HG03354 (cell line): ENCODE data around the gene ZNF554.
A peak's percentile ranks its signal among the peaks of the same experiment; 100 is the strongest.

ENCODE experiments used
- ATAC-seq: cut with Tn5 transposase; IDR thresholded peaks from one replicate; pipeline ENCODE4 v1.9.1; 2021; ENCODE audit warnings: mild to moderate bottlenecking; ENCODE audit not compliant: unreplicated experiment, poor library complexity, severe bottlenecking

The ZNF554 gene

DNA sequence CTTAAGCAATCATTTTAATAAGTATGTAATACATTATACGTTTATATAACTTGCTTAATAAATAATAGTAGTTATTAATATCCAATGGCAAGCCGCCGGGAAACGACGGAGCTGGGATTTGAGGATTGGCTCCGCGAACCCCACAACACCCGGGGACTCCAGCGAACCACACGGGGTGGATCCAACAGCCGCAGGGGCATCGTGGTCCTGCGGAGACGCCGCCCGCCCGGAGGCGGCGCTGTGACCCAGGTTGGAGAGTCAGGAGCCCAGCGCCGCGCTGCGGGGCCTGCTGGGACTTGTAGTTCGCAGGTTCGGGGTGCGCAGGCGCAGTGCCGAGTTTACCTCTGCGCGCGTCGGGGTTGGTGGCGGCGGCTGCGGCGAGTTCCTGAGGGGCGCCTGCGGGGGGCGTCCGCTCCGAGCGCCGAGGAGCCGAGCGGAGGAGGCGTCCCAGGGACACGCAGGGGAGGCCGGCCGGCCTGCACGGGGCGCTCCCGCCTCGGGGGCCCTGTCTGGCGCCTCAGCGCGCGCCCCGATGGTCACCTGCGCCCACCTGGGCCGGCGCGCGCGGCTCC, at the start of gene ZNF554:
Gene ZNF554 (plus strand): TSS at position 329 of the 572 bp plus-strand sequence. CDS start 204 bp downstream, at position 533.
- ATAC-seq = peak; percentile 93

DNA sequence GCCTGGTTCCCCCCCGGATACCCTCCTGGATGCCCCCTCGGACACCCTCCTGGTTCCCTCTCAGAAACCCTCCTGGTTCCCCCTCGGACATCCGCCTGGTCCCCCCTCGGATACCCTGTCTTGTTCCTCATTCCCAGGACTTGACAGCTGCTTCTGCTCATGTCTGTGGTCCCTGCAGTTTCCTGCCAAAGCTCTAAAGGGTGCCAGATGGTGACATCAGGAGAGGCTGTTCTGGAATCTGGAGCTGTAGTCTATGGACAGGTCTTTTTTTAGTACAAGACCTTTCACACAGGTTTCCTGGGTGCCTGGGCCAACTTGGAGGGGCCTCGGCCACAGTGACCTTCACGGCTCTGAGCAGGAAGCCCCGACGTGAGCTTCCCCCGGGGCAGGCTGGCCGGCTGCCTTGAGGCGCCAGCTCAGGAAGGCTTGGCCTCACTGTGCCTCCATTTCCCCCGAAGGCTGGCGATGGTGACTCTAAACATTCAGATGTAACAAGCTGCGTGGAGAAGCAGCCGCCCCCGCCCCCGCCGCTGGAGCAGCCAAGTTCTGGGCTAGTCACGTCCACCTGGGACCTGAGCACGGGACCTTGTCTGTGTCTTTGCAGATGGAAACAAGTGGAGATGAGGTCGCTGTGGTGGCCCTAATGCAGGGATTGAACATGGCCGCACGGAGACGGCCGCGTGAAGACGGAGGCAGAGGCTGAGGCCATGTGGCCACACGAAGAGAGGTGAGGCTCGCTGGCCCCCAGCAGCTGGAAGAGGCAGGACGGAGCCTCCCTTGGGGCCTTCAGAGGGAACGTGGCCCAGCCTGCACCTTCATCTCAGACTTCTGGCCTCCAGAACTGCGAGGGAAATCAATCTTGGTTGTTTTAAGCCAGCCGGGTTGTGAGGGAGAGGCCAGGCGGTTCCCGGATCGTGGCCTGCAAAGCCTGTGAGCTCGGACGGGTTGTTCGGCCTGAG, 49.3 kb upstream of the ZNF554 start:
- no peak for ATAC-seq

DNA sequence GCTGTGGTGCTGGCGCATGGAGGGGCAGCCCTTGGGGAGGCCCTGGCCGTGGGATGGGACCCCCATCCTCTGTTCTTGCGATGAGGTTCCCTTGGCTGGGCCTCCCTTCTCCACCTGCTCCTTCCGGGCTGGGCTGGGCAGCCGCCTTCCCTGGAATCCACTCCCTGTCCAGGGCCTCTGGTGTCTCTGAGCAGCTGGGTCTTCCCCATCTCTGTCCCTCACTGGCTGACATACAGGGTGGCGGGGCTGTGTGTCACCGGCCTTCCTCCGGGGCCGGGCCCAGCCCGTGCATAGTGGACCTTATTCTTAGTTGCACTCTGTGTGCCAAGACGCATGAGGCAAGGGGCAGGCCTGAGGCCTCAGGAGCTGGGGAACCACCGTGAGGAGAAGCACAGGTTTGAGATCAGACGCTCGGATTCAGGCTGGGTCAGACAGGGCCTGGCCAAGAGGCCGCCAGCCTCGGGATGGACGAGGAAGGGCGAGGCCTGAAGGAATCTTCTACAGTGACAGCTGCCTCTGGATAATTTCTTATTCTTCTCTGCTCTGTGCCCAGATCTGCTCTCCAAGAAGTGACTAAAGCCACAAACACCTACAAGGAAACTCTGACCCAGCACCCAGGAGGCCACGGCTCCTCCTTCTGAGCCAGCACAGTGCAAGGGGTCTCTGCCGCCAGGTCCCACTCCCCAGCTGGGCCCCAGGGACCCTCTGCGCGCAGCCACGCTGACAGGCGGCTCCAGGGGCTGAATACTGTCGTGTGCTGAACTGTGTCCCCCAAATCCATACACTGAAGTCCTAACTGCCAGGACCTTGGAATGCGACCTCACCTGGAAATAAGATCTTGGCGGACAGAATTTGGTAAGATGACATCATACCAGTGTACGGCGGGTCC, 47.6 kb upstream of the ZNF554 start:
- no peak for ATAC-seq

DNA sequence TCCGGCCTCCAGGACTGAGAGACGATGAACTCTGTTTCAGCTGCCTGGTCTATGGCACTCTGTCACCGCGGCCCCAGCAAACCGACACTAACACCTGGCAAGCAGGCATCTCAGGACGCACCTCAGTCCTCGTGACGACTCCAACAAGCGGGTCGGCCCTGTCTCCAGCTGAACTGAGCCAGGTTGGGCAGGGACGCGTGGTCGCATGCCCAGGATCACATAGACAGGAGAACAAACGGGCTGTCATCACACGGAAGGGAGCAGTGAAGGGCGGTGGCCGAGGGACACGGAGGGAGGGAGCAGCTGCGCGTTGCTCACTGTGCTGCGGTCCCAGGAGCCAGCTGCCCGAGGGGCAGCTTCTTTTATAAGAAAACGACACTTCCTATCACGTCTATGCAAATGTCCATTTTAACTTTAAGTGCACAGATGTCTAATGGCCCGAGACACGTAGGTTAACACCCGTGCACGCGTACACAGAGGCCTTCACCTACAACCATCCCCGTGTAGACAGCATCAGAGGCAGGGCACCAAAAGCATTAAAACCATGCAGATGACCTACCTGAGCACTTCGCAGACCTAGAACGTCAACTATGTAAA, 45.5 kb upstream of the ZNF554 start:
- ATAC-seq = no peak

DNA sequence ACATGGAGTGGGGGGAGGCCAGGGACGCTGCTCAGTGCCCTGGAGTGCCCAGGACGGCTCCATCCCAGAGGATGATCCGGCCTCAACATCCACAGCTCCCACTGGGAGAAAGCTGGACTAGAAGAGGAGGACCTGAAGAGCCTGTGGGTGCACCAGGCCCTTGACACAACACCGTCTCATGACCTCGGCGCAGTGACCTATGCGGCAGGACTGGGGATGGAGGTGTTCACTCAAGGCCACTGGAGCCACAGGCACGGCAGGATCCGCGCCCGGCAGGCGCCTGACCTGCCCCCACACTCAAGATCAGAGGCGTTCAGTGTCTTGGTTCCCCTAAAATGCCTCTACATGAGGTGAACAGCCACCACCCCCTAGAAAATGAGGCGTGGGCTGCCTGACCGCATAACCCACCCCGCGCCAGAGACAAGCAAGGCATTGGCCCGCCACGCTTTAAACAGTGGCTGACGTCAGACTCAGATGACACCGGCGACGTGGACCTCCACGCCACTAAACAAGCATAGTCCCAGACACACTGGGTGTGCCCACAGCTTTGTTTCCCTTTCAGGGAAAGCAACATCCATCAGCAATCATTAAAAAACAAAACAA, 44.6 kb upstream of the ZNF554 start:
- ATAC-seq = no peak

DNA sequence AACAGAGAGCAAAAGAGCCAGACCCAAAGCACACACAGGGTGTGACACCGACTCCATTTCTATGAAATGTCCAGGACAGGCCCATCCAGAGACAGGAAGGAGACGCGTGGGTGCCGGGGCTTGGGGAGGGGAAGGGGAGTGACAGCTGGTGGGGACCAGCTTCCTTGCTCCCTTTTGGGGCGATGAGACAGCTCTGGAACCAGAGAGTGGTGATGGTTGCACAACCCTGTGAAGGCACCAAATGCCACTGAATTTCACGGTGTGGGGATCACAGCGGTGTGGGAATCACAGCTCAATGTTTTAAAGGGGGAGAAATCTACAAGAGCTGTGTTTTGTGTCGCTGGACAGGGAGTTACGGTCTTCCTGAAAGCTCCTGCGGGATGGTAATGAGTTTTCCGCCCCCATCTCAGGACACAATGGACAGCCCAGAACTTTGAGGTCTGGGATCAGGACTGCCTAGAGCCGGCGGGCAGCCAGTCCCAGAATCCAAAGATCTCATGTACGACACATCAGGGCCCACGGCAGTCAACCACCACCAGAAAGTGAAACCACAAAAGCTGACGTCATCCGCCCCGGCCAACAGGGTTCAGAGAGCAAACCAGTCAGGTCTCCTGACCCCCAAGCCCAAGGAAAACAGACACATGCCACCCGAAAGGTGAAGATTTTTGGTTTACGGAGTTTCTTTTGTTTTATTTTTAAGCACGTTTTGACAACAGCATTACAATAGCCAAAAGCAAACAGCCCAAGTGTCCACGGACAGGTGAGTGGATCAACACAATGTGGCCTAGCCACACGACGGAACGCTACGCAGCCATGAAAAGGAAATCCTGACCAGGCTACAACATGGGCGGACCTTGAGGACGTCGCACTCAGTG, 43.9 kb upstream of the ZNF554 start:
- no peak for ATAC-seq

DNA sequence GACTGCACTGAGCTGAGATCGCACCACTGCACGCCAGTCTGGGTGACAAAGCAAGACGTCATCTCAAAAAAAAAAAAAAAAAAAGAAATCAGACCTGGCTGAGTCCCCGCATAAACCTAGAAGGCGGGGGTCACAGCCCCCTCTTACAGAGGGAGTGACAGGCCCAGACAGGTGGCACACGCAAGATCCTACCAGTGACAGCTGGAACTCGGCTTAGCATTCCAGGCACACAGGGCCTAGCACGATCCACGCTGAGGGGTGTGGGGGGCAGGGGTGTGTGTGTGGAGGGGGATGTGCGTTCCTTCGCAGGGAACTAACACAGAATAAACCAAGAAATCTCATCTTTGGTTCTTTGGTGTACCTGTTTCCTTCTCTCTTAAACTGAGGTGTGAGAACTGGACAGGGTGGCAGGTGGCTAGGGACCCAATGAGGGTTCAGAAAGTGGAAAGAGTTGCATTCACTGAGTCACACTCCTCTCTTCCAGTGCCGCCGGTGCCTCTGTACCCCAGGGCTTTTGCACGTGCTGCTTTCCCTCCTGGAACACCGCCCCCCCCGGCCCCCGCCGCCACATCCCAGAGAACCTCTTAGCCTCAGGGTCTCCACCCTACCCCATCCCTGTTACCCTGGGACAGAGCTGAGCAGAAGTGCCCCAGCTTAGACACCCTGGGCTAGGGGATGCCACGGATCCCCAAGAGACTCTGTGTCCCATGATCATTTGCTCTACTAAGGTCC, 41.5 kb upstream of the ZNF554 start:
- ATAC-seq = no peak

DNA sequence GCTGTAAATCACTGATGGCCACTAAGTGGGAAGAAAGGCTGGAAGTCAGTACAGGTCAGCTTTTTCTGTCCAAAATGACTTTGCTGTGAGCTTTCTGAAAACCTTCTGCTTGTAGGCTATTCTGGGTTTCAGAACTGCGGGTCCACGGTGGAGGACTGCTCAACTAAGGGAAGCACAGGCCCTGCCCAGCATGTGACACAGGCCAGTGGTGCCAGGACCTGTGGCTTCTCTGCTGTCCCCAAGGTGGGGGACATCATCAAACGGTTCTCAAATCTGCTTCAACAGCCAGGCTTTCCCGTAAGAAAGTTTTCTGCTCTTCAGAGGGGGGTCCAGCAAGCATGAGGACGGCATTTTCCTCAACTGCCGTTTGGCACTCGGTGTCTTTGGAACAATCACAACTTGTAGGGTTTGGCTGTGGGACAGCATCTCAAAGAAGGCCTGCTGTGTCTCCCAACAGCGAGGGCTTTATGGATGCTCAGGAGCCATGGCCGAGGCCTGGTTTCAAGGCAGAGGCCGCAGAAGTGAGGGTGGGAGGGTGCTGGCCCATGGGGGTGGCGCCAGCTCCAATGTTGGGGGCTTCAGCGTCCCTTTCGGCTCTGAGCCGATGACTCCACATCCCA, 40.4 kb upstream of the ZNF554 start:
- no peak for ATAC-seq

DNA sequence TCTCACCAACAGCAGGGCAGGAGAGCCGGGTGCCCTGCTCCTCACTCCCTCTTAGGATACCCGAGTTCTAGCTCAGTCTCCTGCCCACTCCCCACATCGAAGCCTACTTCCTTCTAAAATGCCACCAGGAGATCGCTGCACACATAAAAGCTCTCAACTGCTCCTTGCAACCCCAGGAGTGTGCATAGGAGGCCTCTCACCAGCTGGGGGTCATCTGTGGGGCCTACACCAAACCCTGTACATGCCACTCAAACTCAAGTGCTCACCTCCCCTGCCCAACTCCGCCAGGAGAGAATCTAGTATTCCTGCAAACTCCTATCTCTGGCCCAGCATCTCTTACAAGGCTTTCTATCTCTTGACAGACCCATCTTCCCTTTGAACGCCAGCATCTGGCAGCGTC, 39.4 kb upstream of the ZNF554 start:
- no peak for ATAC-seq

DNA sequence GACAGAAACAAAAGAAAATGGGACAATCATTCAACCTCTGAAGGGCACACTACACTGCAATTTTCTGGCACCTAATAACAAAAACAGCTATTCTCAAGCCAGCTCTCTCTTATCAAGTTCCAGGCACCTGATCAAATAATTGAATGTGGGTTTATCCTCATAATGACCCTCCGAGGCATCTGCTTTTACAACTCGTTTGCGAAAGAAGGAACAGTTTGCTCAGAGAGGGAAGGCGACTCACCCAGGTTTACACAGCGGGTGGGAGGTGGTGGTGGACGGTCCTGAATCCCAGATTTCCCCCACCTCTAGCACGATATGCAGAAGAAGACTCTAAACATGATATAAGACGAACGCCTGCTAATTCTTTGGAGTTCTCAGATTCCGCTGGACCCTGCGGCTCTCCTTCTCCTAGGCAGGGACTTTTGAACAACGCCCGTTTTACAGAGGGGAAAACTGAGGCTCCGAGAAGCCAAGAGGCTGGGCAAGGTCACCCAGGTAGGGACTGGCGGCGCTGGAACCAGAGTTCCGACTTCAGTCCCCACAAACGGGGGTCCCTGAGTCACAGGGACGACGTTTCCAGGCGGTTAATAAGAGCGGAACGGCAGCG, 37.2 kb upstream of the ZNF554 start:
- no peak for ATAC-seq

DNA sequence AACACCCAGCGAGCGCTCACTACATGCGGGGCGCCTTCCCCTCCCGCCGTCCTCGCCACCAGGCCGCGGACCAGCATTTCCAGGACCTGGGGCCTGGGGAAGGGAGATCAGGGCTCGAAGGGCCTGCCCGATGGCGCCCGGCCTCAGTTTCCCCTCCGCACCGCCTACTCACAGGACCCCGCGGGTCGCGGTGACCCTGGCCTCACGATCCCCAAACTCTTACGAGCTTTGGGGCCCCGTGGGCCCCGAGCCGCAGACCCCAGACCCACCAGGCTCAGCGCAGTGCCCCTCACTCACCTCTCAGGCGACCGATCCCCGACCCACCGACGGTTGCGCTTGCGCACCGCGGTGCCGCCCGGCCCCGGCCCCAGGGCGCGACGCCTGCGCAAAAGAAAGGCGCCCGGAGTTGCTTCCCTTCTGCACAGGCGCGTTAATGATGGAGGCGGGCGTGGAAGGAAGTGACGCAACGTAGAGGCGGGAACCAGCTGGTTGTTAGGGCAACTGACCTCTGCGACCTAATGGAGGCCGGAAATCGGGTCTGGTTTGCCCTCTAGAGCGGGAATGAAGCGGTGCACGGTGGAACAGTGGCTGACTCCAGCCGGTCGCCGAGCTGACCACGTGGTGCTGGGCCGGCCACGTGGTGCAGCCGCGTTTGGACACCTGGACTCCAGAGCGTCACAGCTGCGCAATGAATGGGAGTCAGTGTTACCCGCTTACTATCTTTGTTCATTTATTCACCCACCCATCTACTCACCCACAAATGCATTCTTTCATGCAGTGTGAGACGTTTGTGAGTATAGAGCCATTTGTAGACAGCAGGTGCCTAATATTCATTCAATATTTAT, 36.5 kb upstream of the ZNF554 start, which contains the start of gene SGTA:
Gene SGTA (minus strand): TSS at position 338 of the 845 bp plus-strand sequence. CDS start 14,205 bp downstream, outside the sequence.
- ATAC-seq = peak; percentile 81

DNA sequence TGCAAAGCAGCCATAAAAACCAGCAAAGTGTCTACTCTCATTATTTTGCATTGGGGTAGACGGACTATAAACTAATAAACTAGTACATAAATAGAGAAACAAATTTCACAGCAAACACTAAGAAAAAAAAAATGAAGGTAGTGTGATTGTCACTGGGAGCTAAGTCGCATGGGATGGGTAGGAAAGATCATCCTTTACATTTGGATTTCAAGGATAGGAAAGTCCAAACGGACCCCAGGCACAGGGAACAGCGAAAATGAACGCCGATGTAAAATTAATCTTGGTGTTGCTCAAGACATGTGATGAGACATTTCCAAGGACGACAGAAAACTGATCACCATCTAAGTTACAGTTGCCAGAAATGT, 35.9 kb upstream of the ZNF554 start:
- ATAC-seq = no peak

DNA sequence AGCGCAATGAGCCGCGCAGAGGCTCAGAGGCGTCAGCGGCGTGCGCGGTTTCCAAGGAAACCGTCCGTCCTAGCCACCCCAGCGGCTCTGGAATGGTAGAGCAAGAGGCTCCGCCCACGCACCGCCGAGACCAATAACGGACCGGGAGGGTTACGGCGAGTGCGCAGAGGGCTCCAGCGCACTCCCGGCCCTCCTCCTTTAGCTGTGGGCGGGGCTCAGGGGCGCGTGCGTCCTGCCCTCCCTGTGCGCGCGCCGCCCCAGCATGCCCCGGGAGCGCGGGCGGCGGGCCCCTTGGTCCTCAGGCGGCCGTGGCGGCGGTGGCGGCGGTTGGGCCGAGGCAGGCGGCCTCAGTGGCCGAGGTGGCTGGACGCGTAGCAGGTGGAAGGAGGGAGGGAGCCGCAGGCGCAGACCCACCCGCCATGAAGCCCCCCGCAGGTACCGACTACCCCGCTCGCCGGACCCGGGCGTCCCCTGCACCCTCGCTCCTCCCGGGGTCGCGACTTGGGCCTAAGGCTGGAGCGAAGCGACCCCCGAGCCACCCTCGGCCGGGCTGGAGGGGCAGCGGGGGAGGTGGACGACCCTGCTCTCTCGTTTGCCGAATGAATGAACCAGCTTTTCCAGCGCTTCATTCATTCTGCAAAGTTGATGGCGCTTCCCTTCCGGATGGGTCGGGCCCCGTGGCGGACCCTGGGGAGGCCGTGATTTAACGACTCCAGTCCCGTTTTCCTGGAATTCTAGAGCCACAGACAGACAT, 34.2 kb upstream of the ZNF554 start, which contains the start of gene THOP1:
Gene THOP1 (plus strand): TSS at position 260 of the 754 bp plus-strand sequence. CDS start 160 bp downstream, at position 420.
- peak; percentile 63 for ATAC-seq

DNA sequence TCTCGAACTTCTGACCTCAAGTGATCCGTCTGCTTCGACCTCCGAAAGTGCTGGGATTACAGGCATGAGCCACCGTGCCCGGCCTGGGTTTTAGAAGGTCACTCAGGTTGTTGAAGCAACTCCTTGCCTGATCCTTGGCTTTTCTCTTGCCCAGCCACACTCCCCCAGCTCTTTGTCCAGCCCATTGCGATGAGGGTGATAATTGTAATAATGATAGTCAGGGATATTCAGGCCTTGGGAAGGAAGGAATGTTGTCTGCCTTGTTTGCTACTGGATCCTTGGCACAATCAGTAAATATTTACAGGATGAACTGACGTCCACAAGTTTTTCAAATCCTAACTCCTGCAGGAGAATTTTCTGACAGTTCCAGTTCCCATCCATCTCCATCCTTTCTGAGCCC, 32.6 kb upstream of the ZNF554 start:
- no peak for ATAC-seq

DNA sequence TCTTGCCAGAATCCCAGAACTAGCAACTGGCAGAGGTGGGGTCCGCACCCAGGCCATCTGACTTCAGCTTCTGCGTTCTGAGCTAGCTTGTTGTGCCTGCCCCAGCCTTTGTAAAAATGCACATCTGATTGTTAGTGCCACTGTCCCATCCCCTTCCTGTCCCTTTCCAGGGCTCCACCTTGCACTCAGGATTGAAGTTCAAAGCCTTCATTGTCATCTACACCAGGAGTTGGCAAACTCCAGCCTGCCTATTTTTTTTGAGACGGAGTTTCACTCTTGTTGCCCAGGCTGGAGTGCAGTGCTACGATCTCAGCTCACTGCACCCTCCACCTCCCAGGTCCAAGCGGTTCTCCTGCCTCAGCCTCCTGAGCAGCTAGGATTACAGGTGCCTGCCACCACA, 31.4 kb upstream of the ZNF554 start:
- ATAC-seq = no peak
